ENCODE data around the gene EIF2S1.
"Not testable (repeated sequence)": the region's sequence is repeated elsewhere in the genome, so short reads cannot be mapped to it uniquely, and the experiment has no call there.

EIF2S1 gene

GRCh38 chr14:67413806-67414769 is 54.0 kb downstream of the EIF2S1 start:
- DNase-seq = no peak

DNA sequence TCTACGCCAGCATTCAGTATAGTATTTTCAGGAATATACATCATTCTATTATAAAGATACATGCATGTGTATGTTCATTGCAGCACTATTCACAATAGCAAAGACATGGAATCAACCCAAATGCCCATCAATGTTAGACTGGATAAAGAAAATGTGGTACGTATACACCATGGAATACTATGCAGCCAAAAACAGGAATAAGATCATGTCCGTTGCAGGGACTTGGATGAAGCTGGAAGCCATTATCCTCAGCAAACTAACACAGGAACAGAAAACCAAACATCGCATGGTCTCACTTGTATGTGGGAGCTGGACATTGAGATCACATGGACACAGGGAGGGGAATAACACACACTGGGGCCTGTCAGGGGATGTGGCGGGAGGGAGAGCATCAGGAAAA is 55.5 kb downstream of the EIF2S1 start:
- not testable (repeated sequence) for DNase-seq

DNA sequence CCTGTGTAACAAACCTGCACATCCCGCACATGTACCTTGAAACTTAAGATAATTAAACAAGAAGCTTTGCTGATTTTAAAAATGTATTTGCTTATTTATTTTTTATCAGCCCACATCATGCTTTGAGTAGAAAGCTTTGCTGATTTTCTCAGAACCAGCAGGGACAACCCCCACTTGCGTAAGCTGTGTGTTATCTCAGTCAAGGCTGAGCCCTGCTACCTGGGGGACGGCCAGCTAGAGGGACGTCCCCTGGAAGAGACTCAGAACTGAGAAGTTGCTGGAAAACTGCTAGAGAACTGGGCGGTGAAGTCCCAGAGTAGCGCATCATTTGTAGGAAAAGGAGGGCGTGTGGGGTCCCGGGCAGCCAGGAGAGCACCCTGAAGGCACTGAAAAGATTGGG is 56.0 kb downstream of the EIF2S1 start:
- no peak for DNase-seq

GRCh38 chr14:67416810-67417209 is 56.7 kb downstream of the EIF2S1 start:
- DNase-seq = no peak

DNA sequence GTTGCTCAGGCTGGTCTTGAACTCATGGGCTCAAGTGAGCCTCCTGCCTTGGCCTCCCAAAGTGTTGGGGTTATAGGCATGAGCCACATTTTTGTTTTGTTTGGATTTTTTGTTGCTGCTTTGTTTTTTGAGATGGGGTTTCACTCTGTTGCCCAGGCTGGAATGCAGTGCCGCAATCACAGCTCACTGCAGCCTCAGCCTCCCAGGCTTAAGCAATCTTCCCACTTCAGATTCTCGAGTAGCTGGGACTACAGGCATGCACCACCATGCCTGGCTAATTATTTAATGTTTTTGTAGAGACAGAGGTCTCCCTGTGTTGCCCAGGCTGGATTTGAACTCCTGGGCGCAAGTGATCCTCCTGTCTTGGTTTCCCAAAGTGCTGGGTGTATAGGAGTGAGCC is 57.5 kb downstream of the EIF2S1 start:
- no peak for DNase-seq

- DNase-seq = no peak
Measured at GRCh38 chr14:67418401-67419191, 58.5 kb downstream of the EIF2S1 start.

DNA sequence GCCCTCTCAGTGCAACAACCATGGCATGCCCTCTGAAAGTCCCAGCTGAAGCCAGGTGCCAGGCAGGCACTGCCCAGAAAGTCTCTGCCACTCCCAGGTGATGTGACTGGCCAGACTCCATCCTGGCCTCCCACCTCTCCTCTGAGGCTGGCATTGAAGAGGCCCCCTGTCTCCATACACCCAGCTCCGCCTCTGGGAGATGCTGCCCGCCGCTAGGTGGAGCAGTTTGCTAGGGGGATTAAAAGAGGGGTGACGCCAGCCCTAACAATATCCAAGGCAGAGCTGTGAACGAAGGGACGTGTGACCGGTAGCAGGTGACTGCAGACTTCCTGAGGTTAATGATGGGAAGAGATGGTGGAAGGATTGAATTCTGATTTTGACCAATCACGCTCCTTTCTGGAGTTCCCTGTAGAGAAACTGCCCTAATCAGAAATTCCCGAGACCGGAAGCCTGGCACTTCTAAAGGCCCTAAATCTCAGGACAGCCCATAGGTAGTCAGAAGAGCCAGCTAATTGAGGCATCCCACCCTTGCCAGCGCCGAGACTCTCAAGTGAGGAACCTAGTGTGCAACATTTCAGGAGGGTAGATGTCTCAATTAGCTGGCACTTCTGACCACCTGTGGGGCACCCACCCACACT is 60.1 kb downstream of the EIF2S1 start:
- DNase-seq = peak; percentile 13

DNA sequence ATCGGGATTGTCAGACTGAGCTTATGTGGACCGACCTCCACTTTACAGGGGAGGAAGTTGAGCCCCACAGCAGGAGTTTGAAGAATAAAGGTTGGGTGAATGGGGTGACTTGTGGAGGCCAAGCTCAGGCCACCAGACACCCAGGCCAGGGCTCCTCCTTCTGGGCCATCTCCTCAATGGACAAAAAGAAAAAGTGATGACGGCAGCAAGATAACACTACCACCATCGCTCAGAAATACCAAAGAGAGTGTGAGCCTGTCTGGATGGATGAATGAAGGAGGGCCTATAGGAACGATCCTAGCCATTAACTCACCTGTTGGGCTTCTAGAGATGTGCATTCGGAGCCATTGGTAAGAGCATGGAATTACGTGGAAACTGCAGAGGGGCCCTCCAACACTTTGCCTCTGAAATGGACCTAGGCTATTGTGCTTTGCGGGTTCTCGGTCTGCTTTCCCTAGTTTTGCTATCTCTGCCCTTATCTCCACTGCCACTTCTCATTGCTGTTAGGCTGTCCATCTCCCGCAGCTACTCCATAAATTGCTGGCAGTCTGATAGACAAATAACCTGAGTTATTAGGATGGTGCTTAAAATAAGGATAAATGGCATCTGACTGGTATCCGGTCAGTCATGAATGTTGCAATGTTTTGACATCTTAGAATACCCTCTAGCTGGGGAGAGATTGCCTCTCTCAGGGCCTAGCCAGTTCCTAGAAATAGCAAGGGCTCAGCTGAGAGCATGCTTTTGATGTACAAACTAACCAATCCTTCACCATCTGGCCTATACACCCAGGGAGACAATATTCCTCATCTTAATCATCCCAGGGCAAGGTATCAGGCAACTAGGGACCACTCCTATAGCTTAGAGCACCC is 61.5 kb downstream of the EIF2S1 start:
- no peak for DNase-seq

DNA sequence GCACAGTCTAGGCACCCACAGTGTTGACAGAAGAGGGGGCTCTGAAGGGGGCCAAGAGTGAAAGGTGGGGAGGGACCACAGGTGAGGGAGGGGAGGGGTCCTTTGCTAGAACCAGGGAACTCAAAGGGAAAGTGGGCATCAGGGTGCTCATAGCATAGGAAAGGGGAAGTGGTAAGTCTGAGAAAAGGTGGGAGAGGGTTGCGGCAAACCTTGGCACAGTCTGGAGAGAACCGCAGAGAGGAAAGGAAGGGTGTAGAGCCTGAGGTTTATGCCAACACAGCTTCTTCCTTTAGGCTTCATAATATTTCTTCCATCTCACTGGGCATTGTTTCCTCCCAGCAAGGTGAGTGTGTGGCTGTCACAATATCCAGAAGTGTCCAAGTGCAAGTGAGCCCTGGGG is 63.3 kb downstream of the EIF2S1 start:
- no peak for DNase-seq

DNA sequence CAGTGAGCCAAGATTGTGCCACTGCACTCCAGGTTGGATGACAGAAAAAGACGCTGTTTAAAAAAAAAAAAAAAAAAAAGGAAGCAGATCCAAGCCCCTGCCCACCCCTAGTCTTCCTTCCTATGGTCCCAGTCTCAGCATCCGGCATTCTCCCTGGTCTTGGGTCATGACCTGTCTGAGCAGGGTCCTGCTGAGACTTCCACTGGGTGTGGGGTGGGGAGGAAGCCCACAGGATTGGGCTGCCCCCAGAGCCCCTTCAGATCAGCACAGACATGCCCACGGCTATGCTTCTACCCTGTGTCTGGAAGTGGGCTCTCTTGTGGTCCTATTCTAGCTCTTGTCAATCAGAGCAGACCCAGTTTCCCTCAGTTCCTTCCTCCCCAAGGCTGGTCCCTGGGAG is 64.4 kb downstream of the EIF2S1 start:
- no peak for DNase-seq

DNA sequence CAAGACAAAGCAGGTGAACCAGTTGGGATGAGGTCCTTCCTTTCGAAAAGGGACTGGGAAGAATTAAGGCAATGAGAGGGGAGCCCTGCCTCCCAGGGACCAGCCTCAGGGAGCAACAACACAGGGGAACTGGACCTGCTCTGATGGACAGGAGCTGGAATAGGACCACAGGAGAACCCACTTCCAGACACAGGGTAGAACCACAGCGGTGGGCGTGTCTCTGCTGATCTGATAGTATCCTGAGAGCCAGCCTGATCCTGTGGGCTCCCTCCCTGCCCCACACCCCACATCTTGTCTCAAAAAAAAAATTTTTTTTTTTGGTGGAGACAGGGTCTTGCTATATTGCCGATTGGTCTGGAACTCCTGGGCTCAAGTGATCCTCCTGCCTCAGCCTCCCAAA is 65.5 kb downstream of the EIF2S1 start:
- no peak for DNase-seq

DNA sequence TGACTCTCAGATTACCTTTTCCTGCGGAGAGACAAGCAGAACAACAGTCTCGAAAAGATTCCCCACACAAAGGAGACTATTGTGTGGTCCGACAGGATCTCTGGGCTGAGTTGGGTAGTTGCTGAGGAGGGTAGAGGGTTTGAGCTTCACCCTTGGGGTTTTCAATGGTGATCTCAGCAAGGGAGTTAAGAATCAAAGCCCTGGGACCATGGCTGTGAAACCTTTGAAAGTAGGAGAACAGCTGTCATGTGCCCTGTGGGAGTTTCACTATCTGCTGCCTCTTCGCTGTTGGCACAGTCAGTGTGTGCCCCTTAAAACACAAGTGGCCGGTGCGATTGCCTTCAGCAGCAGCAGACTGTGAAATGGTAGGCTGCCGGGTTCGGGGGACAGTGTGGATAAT is 66.0 kb downstream of the EIF2S1 start:
- DNase-seq = no peak

- DNase-seq = peak; percentile 55
Measured at GRCh38 chr14:67426983-67427606, 67.0 kb downstream of the EIF2S1 start.

DNA sequence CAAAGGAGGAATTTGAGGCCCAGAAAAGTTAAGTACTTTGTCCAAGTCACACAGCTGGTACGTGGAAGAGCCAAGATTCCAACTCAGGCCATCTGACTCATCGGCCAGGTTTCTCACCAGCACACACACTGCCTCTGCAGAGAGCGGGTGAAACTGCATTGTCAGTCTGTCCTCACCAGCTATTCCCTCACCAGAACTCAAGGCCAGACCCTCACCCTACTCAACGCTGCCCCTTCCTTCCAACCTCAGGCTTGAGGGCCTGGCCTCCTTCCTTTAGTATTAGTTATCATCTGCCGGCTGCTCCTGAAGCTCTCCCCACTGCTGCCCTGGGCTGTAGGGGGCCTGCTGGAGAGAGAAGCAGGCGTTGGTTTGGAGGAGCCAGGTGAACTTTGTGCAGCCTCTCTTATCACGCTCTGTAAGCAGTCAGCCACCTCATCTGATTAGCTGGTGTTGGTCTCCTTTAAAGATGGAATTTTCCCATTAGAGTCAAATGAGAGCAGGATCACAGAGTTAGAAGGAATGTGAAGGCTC is 68.4 kb downstream of the EIF2S1 start:
- DNase-seq = no peak

DNA sequence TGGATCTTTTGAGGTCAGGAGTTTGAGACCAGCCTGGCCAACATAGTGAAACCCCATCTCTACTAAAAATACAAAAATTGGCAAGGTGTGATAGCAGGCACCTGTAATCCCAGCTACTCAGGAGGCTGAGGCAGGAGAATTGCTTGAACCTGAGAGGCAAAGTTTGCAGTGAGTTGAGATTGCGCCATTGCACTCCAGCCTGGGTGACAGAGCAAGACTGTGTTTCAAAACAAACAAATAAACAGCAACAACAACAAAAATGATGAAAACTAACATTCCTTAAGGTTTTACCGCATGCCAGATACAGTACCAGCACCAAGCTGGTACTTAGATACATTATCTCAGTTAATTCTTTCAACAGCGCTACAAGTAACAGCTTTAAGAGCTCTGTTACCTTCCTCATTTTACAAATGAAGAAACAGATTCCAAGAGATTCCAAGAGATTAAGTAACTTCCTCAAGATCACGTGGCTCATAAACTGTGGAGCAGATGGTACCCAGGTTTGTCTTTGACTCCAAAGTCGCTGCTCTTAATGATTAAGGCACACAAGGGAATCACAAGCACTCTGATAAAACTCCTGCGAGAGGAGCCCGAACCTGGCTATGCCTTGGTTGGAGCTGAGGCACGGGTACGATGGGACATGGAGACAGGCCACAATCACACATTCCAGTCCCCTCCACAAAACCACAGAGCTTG is 69.5 kb downstream of the EIF2S1 start:
- DNase-seq = no peak

DNA sequence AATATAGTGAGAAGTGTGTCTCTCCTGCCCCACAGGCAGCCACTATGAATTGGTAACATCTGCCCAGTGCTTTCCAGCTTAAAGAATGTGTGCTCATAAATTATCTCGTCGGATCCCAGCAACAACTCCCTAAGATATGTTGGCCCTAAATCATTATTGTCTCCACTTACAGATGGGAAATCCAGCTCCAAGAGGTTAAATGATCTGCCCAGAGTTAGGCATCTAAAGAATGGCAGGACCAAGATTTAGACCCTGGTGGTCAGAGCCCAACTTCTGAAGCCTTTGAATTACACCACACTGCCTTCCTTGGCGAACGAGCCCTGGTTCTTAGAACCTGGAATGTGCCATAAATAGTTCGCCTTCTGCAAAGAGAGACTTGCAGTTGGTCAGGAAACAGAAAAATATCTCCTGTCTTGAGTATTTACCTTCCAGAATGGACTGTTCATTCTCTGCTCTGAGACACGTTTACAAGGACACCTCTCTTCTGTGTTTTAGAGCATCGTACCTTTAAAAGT is 72.0 kb downstream of the EIF2S1 start:
- no peak for DNase-seq

- DNase-seq = no peak
Measured at GRCh38 chr14:67435603-67436002, 75.5 kb downstream of the EIF2S1 start.

Measured in T-helper 9 cell (primary cell).